Dedifferentiated amniotic fluid mesenchymal stem cell (primary cell): ENCODE measurements around the gene FRG2B.
"Not testable (repeated sequence)": the region's sequence is repeated elsewhere in the genome, so short reads cannot be mapped to it uniquely, and the experiment has no call there.

ENCODE experiments used
- DNase-seq: peaks from one replicate; pipeline ENCODE4 v3.0.0-alpha.2; 2016; ENCODE audit errors: extremely low spot score

Gene FRG2B

GRCh38 chr10:133599869-133600268 is 26.7 kb downstream of the FRG2B start:
- DNase-seq: not testable (repeated sequence)

GRCh38 chr10:133592716-133593115 is 33.9 kb downstream of the FRG2B start:
- DNase-seq: no peak

GRCh38 chr10:133590970-133591359 is 35.6 kb downstream of the FRG2B start:
- no peak for DNase-seq

- no peak for DNase-seq
These were observed 36.2 kb downstream of the FRG2B start for GRCh38 chr10:133590226-133590969.

GRCh38 chr10:133577037-133577436 is 49.6 kb downstream of the FRG2B start:
- DNase-seq: not testable (repeated sequence)
